GM18867 (cell line): Measurements from ENCODE around the gene PLEKHA1.
A peak's percentile ranks its signal among the peaks of the same experiment; 100 is the strongest.

Experiments
- ATAC-seq: cut with Tn5 transposase; IDR thresholded peaks from one replicate; pipeline ENCODE4 v1.9.1; 2021; ENCODE audit warnings: mild to moderate bottlenecking, moderate library complexity; ENCODE audit not compliant: unreplicated experiment

The PLEKHA1 gene

GRCh38 chr10:122346326-122346950 is 28.1 kb upstream of the PLEKHA1 start:
- ATAC-seq, result no peak

GRCh38 chr10:122347170-122347841 is 27.2 kb upstream of the PLEKHA1 start:
- ATAC-seq, result no peak

GRCh38 chr10:122348512-122348911 is 26.0 kb upstream of the PLEKHA1 start:
- ATAC-seq, result no peak

- no peak for ATAC-seq
These were observed 25.6 kb upstream of the PLEKHA1 start for GRCh38 chr10:122348935-122349361.

GRCh38 chr10:122349758-122350369 is 24.6 kb upstream of the PLEKHA1 start:
- no peak for ATAC-seq

DNA sequence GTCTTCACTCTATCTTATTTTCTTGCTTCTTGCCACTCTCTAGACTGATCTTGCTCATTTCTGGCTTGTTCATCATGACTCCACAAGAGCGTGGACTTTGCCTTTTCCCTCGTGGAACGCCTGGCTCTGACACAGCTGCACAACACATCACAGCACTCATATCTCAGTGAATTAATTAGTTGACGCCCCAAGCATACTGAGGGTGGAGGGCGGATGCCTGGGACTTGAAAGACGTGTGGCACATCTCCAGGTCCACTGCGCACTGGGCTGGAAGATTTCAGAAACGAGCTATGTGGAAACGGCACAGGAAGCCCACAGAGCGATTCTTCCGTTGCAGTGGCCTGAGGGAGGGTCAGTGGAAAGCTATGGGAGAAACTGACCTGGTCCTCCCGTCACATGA is 23.6 kb upstream of the PLEKHA1 start:
- no peak for ATAC-seq

GRCh38 chr10:122352817-122353525 is 21.5 kb upstream of the PLEKHA1 start:
- ATAC-seq, result no peak

DNA sequence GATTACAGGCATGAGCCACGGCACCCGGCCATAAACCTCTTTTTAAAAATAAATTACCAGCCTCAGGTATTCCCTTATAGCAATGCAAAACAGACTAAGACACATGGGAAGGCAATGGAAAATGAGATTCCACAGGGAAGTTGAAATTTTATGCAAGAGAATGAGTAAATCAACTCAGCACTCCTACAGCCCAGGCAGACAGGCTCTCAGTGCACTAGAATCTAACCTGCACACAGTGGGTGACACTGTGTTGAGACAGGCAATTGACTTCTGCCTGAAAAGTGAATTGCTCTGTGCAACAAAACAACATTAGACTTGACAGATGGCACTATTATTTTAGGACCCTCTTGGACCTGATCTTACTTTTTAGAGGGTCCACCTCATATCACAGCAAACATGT is 20.1 kb upstream of the PLEKHA1 start:
- ATAC-seq, result no peak

- no peak for ATAC-seq
These were observed 16.8 kb upstream of the PLEKHA1 start for GRCh38 chr10:122357685-122358084.

- ATAC-seq, result no peak
These were observed 14.9 kb upstream of the PLEKHA1 start for GRCh38 chr10:122359621-122360020.

- ATAC-seq, result no peak
These were observed 13.5 kb upstream of the PLEKHA1 start for GRCh38 chr10:122361046-122361445.

DNA sequence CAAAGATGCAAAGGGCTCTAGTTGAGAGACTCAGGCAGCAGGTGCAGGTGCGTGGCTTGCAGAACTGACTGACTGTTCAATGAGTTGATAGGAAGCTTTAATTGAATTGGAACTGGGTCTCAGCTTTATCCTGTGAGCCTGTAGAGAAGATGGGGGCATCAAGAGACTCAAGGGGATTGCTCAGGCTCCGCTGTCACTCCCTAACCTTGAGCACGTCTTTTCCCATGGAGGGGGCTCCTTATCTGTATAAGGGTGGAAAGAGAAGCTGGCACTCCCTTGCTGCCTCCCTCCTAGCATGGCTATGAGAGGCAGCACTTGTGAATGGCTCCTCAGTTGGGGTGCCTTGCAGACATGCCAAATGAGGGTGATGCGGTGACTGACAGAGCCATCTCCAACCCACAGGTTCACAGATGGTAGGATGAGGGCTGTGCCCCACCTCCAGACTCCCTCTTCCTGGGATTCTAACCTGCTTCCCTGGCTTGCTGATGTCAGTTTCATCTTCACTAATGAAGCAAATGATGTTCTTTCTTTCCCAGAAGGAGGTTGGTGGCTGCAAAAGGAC is 12.4 kb upstream of the PLEKHA1 start:
- no peak for ATAC-seq

DNA sequence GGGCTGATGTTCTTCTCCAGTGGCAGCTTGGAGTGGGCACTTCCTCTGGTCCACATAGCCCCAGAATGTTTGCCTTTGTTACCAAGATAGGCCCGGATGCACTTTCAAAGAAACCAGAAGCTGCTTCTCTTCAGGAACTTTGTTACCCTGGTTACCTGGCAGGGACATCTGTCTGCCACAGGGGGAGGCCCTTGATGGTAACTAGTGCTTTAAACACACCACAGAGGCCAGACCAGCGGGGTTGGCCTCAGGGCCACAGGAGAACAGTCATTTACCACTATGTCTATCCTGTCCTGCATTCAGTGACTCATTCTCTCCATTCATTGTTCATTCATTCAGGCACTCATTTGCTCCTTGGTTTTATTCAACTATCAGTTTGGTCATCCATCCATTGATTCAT is 11.9 kb upstream of the PLEKHA1 start:
- no peak for ATAC-seq

- no peak for ATAC-seq
These were observed 11.2 kb upstream of the PLEKHA1 start for GRCh38 chr10:122363311-122363710.

GRCh38 chr10:122363722-122364463 is 10.6 kb upstream of the PLEKHA1 start:
- ATAC-seq, result no peak

DNA sequence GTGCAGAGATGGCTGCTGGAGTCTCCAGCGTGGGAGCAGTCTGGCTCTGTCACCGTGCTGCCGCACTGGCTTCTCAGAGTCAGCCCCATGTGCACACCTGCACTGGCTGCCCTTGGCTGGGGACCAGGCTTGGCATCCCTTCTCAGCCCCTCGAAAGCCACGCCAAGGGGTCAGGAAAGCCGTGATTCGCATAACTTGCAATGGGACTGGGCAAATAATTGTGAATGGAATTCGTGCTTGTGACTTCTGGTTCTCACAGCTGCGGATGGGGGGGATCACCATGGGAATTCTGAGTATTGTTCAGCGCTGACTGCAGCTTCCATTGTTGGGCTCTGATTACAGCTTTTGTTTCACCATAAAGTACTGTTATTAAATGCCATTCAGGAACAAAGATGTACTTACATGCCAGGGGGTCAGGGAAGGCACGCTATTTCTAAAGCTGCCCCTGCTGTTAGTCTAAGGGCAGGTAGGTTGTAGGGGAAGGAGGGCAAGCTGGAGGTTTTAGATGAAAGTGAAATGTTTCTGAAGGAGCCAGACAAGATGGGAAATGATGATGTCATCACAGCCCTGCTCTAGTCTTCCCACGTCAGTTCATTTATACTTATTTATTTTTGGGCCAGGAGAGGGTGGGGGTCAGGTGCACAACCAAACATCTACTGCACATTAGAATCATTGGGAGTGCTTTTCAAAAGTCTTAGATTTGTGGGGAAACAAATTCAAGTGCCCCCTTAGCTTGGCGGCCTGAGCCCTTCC is 5.8 kb upstream of the PLEKHA1 start:
- no peak for ATAC-seq

GRCh38 chr10:122373108-122373507 is 1.4 kb upstream of the PLEKHA1 start:
- ATAC-seq, result no peak

- ATAC-seq, result no peak
These were observed 787 bp upstream of the PLEKHA1 start for GRCh38 chr10:122373721-122374120.

- ATAC-seq, result peak; percentile 68
These were observed 561 bp downstream of the PLEKHA1 start for GRCh38 chr10:122374859-122375678.
